C4-2B (cell line): ENCODE results near the gene BPI.

Experiments used
- CTCF ChIP-seq: fragments of 450-650 bp; conservative IDR thresholded peaks from 2 replicates; pipeline ENCODE4 v1.5.1; 2017; ENCODE audit warnings: mild to moderate bottlenecking
- ZFX ChIP-seq: fragments of 450-650 bp; IDR thresholded peaks from 2 replicates; pipeline ENCODE4 v1.6.1; 2017

- TF ChIP-seq CTCF, result no peak
- TF ChIP-seq ZFX, result no peak
Measured at GRCh38 chr20:38345643-38346042, 41.7 kb downstream of the BPI start.
